Adrenal gland (tissue), 5 donors: ENCODE data around the gene GOLPH3.

Experiments
- CTCF ChIP-seq, 6 experiments: fragments of 450-650 bp in 4 of 6; fragments of 200-600 bp in 2 of 6; sonication (generic) in 1 of 6; IDR thresholded peaks; 1 replicate in 5 of 6; 2 replicates in 1 of 6; pipeline versions ENCODE4 v1.5.1 to v1.8.0; 2016 to 2021; ENCODE audit warnings: antibody characterized with exemption in 6 of 6, mild to moderate bottlenecking in 2 of 6, moderate library complexity in 1 of 6
- POLR2A ChIP-seq, 2 donors: fragments of 450-650 bp; IDR thresholded peaks; one replicate each; pipeline ENCODE4 v1.6.1; 2017; ENCODE audit warnings: antibody characterized with exemption in 2 of 2, mild to moderate bottlenecking in 2 of 2, moderate library complexity in 1 of 2
- donor health status: DM: no; HTN: no; CAD: no.

GRCh38 chr5:32160228-32160627 is 13.9 kb downstream of the GOLPH3 start:
- TF ChIP-seq CTCF (IDR thresholded peaks at IDR 0.05) (no peak), POLR2A (IDR thresholded peaks at IDR 0.05) (no peak)
